SU-DHL-6 (cell line): ENCODE data around the gene ZC3HAV1.

ENCODE experiments used
- H2AFZ ChIP-seq: fragments of 200-600 bp; sonication (generic); 2 replicates; pipeline ENCODE4 v1.6.1; 2014; ENCODE audit warnings: low read depth, mild to moderate bottlenecking, moderate library complexity, mixed read lengths, antibody characterized with exemption, low read length; ENCODE audit not compliant: severe bottlenecking
- H3F3A ChIP-seq: fragments of 200-600 bp; shearing (Covaris generic); 2 replicates; pipeline ENCODE4 v1.6.0; 2016; ENCODE audit warnings: antibody characterized with exemption, mild to moderate bottlenecking; ENCODE audit not compliant: insufficient read depth
- H3K27ac ChIP-seq: fragments of 200-600 bp; sonication (generic); 2 replicates; pipeline ENCODE4 v1.5.1; 2016; ENCODE audit warnings: low read depth, mild to moderate bottlenecking, low read length, moderate library complexity, mixed read lengths
- H3K27me3 ChIP-seq: fragments of 200-600 bp; sonication (generic), shearing (Covaris generic); 2 replicates; pipeline ENCODE4 v1.6.0; 2014; ENCODE audit warnings: mild to moderate bottlenecking, low read length
- H3K36me3 ChIP-seq: fragments of 200-600 bp; sonication (generic); 2 replicates; pipeline ENCODE4 v1.6.1; 2014; ENCODE audit warnings: mild to moderate bottlenecking, low read length, mixed read lengths
- H3K4me2 ChIP-seq: fragments of 300-600, 200-600 bp; shearing (Covaris generic), sonication (generic); 2 replicates; pipeline ENCODE4 v1.6.0; 2014; ENCODE audit warnings: low read length, low read depth, mild to moderate bottlenecking; ENCODE audit not compliant: poor library complexity, severe bottlenecking
- H3K4me3 ChIP-seq: fragments of 200-600 bp; sonication (generic); 2 replicates; pipeline ENCODE4 v1.5.1; 2014; ENCODE audit warnings: antibody characterized with exemption, low read length, mild to moderate bottlenecking, mixed read lengths; ENCODE audit not compliant: insufficient read depth, poor library complexity, severe bottlenecking
- H3K79me2 ChIP-seq: fragments of 200-600 bp; sonication (generic); 2 replicates; pipeline ENCODE4 v1.6.1; 2014; ENCODE audit warnings: mild to moderate bottlenecking, low read length, moderate library complexity; ENCODE audit not compliant: insufficient read depth
- H3K9ac ChIP-seq: fragments of 200-600 bp; sonication (generic); 2 replicates; pipeline ENCODE4 v1.7.0; 2014; ENCODE audit warnings: mild to moderate bottlenecking, low read length
- H3K9me2 ChIP-seq: fragments of 200-600 bp; sonication (generic); replicated peaks from 2 replicates; pipeline ENCODE4 v1.6.1; 2014; ENCODE audit warnings: low read length; ENCODE audit not compliant: insufficient read depth
- H3K9me3 ChIP-seq: fragments of 200-600 bp; sonication (generic); 2 replicates; pipeline ENCODE4 v1.6.1; 2014; ENCODE audit warnings: low read length, mixed read lengths; ENCODE audit not compliant: insufficient read depth
- H4K20me1 ChIP-seq: fragments of 200-600 bp; sonication (generic); 2 replicates; pipeline ENCODE4 v1.6.1; 2014; ENCODE audit warnings: low read depth, mild to moderate bottlenecking, antibody characterized with exemption, low read length, moderate library complexity, mixed read lengths
- EZH2phosphoT487 ChIP-seq: fragments of 200-600 bp; sonication (generic), shearing (Covaris generic); conservative IDR thresholded peaks from 2 replicates; pipeline ENCODE4 v1.6.1; 2018; ENCODE audit warnings: mild to moderate bottlenecking, antibody characterized with exemption, low read length, moderate library complexity, mixed read lengths
- TF ChIP-seq, protein P1 (sequence below): fragments of 200-600 bp; sonication (generic); IDR thresholded peaks from one replicate; pipeline ENCODE4 v1.5.1; 2017; ENCODE audit warnings: antibody characterized with exemption, mild to moderate bottlenecking, low read length, moderate library complexity; ENCODE audit not compliant: insufficient read depth, poor library complexity, severe bottlenecking

Gene ZC3HAV1

GRCh38 chr7:139036901-139037300, 72.6 kb downstream of the ZC3HAV1 start:
- Histone ChIP-seq H4K20me1 (no peaks in the 10 kb centered on the region), H3K4me2 (no peak overlapping the region), H3K9me2 (no peaks in the 10 kb centered on the region), H3K36me3 (no peaks in the 10 kb centered on the region), H3K4me3 (no peak overlapping the region), H3K27ac (no peak overlapping the region), H2AFZ (no peak overlapping the region), H3K9ac (no peak overlapping the region), H3K27me3 (no peaks in the 10 kb centered on the region), H3K79me2 (no peaks in the 10 kb centered on the region), H3K9me3 (no peaks in the 10 kb centered on the region), H3F3A (no peaks in the 10 kb centered on the region)
- TF ChIP-seq EZH2phosphoT487, result no peak
- TF ChIP-seq, protein P1, sequence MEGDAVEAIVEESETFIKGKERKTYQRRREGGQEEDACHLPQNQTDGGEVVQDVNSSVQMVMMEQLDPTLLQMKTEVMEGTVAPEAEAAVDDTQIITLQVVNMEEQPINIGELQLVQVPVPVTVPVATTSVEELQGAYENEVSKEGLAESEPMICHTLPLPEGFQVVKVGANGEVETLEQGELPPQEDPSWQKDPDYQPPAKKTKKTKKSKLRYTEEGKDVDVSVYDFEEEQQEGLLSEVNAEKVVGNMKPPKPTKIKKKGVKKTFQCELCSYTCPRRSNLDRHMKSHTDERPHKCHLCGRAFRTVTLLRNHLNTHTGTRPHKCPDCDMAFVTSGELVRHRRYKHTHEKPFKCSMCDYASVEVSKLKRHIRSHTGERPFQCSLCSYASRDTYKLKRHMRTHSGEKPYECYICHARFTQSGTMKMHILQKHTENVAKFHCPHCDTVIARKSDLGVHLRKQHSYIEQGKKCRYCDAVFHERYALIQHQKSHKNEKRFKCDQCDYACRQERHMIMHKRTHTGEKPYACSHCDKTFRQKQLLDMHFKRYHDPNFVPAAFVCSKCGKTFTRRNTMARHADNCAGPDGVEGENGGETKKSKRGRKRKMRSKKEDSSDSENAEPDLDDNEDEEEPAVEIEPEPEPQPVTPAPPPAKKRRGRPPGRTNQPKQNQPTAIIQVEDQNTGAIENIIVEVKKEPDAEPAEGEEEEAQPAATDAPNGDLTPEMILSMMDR, result no peak

GRCh38 chr7:139035586-139036353, 73.8 kb downstream of the ZC3HAV1 start, which contains the start of gene ZC3HAV1L:
Gene ZC3HAV1L, minus strand, starts transcription at chr7:139036042. Its CDS starts 25 bp downstream, at chr7:139036017.
- Histone ChIP-seq H3K79me2 (no peaks in the 10 kb centered on the region), H3K27ac (no peak within 1 kb of the TSS), H3K4me3 (no peak within 1 kb of the TSS), H3K36me3 (no peaks in the 10 kb centered on the region), H3K9me3 (no peaks in the 10 kb centered on the region), H2AFZ (no peak within 1 kb of the TSS), H4K20me1 (no peaks in the 10 kb centered on the region), H3F3A (no peaks in the 10 kb centered on the region), H3K4me2 (no peak within 1 kb of the TSS), H3K9me2 (no peaks in the 10 kb centered on the region), H3K27me3 (no peaks in the 10 kb centered on the region), H3K9ac (no peak within 1 kb of the TSS)
- no peak for TF ChIP-seq EZH2phosphoT487
- TF ChIP-seq, protein P1, result no peak

DNA sequence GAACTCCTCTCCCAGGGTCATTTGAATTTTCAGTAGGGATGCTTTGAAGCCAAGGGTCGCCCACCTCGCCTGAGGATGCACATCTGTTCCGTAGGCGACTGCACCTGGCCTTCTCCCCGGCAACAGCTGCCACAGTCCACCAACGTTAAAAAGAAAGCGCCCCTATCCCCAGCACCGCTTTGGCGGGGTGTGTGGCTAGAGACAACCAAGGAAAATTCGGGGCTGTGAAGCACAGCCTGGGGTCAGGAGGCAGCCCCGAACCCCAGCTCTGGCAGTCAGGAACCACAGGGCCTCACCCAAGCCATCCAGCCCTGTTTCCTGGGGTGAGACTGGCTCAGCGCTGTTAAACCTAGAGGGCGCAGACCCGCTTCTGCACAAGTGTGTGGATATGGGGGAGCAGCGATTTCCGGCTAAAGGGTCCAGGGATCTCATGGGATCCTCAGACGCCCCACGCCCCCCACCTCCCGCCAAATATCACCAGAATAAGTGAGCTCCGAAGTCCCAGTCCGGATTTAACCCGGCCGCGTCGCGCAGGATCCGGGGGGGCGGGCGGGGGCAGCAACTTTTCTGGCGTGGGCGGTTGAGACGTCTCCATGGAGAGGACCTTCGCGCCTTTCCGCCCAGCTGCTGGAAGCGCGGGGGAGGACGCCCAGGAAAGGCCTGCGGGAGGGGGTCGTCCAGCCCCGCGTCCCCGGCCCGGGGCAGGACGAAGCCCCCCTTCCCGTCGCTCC, 74.5 kb downstream of the ZC3HAV1 start:
- Histone ChIP-seq H3F3A (no peaks in the 10 kb centered on the region), H3K9me2 (no peaks in the 10 kb centered on the region), H3K36me3 (no peaks in the 10 kb centered on the region), H3K27me3 (no peaks in the 10 kb centered on the region), H3K9me3 (no peaks in the 10 kb centered on the region), H4K20me1 (no peaks in the 10 kb centered on the region), H3K9ac (no peak overlapping the region), H3K27ac (no peak overlapping the region), H3K4me2 (no peak overlapping the region), H3K79me2 (no peaks in the 10 kb centered on the region), H3K4me3 (no peak overlapping the region), H2AFZ (no peak overlapping the region)
- TF ChIP-seq, protein P1, result no peak
- no peak for TF ChIP-seq EZH2phosphoT487
